ENCODE results near the gene TRAP1.

TRAP1 gene

GRCh38 chr16:3752984-3753383 is 35.7 kb upstream of the TRAP1 start:
- Histone ChIP-seq H3K27ac (ENCODE audit: low read length) (no peak overlapping the region), H3K36me3 (ENCODE audit: control insufficient read depth in 1 of 2, insufficient read depth in 2 of 2, low read length in 2 of 2) (peaks cover 33 to 49% of the 10 kb centered on the region in 2 donors), H3K27me3 (ENCODE audit: low read depth, low read length) (no peaks in the 10 kb centered on the region), H3K9me3 (ENCODE audit: control insufficient read depth in 1 of 2, low read length in 2 of 2) (no peaks in the 10 kb centered on the region), H3K4me3 (ENCODE audit: low read depth in 1 of 2, low read length in 2 of 2) (no peak overlapping the region), H3K4me1 (ENCODE audit: control insufficient read depth in 1 of 2, insufficient read depth in 2 of 2, low read length in 2 of 2) (peaks cover 0 to 5% of the 10 kb centered on the region in 2 donors)

DNA sequence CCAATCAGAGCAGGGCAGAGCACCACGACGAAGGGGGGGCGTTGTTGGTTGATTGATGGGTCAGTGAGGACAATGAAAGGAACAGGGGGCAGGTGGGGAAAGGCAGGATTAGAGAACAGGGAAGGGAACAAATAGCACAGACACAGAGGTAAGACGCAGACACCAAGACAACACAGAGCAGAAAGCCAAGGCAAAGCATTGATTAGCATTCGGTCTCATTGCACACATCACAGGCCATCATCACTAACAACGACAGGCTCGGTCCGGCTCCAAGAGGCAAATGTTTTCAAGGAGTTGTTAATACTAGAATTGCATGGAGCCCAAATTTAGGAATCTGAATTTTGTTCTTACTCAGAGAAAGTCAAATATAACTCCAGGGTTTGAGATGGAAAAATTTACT is 34.6 kb upstream of the TRAP1 start:
- Histone ChIP-seq H3K4me1 (ENCODE audit: control insufficient read depth in 1 of 2, insufficient read depth in 2 of 2, low read length in 2 of 2) (peaks cover 0 to 5% of the 10 kb centered on the region in 2 donors), H3K9me3 (ENCODE audit: control insufficient read depth in 1 of 2, low read length in 2 of 2) (no peaks in the 10 kb centered on the region), H3K36me3 (ENCODE audit: control insufficient read depth in 1 of 2, insufficient read depth in 2 of 2, low read length in 2 of 2) (peaks cover 28 to 44% of the 10 kb centered on the region in 2 donors)

DNA sequence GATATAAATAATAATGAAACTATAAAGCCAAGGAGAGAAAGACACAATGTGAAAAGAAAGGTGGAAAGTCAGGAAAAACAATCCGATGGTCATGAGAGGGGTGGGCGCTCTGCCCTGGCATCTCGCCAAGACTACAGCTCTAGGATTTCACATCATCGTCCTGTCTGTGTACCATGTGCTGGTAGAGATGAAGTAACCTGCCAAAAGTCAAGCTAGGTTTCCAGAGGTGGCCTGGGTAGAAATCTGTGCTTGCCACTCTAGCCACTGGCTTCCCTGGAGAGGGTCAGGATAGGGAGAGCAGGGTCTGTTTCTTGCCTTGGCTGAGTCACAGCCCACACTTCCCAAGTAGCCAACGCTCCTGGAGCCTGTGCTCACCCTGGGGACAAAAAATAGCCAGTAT is 31.0 kb upstream of the TRAP1 start:
- H3K36me3 ChIP-seq (ENCODE audit: control insufficient read depth in 1 of 2, insufficient read depth in 2 of 2, low read length in 2 of 2): peaks cover 24 to 57% of the 10 kb centered on the region in 2 donors
- H3K27ac ChIP-seq (ENCODE audit: low read length): no peak overlapping the region
- H3K9me3 ChIP-seq (ENCODE audit: control insufficient read depth in 1 of 2, low read length in 2 of 2): no peaks in the 10 kb centered on the region
- H3K4me1 ChIP-seq (ENCODE audit: control insufficient read depth in 1 of 2, insufficient read depth in 2 of 2, low read length in 2 of 2): peaks cover 0 to 10% of the 10 kb centered on the region in 2 donors
- no peak overlapping the region for H3K4me3 ChIP-seq (ENCODE audit: low read depth in 1 of 2, low read length in 2 of 2)
- no peaks in the 10 kb centered on the region for H3K27me3 ChIP-seq (ENCODE audit: low read depth, low read length)

More for the DNA sequence above, 34.6 kb upstream of the TRAP1 start:
- Histone ChIP-seq H3K27me3 (ENCODE audit: low read depth, low read length) (no peaks in the 10 kb centered on the region), H3K27ac (ENCODE audit: low read length) (no peak overlapping the region), H3K4me3 (ENCODE audit: low read depth in 1 of 2, low read length in 2 of 2) (no peak overlapping the region)

DNA sequence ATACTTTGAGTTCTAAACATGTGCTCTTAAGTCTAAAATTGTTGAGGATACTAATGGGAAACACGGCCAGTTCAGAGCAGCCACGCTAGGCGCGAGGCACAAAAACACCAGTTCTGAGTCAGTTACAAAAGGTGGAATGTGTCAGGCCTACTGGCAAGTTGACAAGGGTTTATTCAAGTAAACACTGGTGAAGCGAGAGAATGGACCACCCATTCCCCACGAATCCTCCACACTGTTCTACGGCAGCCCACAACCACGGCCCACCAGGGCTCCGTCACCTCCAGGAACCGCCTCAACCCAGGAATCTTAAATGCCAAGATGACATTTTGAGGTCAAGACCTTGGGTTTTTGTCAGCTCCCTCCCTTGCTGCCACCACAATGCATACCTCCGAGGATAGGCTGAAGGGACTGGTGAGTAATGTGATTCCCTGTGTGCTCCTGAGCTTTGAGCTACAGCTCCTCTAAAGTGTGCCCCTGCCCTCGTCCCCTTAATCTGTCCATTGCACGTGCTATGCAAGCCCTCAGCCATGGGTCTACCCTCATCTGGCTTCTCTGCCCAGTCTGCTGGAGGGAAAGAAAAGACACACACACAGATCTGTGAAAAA is 28.5 kb upstream of the TRAP1 start:
- peaks cover 42 to 67% of the 10 kb centered on the region in 2 donors for H3K36me3 ChIP-seq (ENCODE audit: control insufficient read depth in 1 of 2, insufficient read depth in 2 of 2, low read length in 2 of 2)
- no peaks in the 10 kb centered on the region for H3K27me3 ChIP-seq (ENCODE audit: low read depth, low read length)
- no peaks in the 10 kb centered on the region for H3K9me3 ChIP-seq (ENCODE audit: control insufficient read depth in 1 of 2, low read length in 2 of 2)
- no peak overlapping the region for H3K4me3 ChIP-seq (ENCODE audit: low read depth in 1 of 2, low read length in 2 of 2)
- no peak overlapping the region for H3K27ac ChIP-seq (ENCODE audit: low read length)
- peaks cover 0 to 5% of the 10 kb centered on the region in 2 donors for H3K4me1 ChIP-seq (ENCODE audit: control insufficient read depth in 1 of 2, insufficient read depth in 2 of 2, low read length in 2 of 2)

- no peaks in the 10 kb centered on the region for H3K27me3 ChIP-seq (ENCODE audit: low read depth, low read length)
- no peak overlapping the region for H3K27ac ChIP-seq (ENCODE audit: low read length)
- no peaks in the 10 kb centered on the region for H3K9me3 ChIP-seq (ENCODE audit: control insufficient read depth in 1 of 2, low read length in 2 of 2)
- H3K4me1 ChIP-seq (ENCODE audit: control insufficient read depth in 1 of 2, insufficient read depth in 2 of 2, low read length in 2 of 2): peaks cover 0 to 5% of the 10 kb centered on the region in 2 donors
- H3K4me3 ChIP-seq (ENCODE audit: low read depth in 1 of 2, low read length in 2 of 2): no peak overlapping the region
- peaks cover 59 to 73% of the 10 kb centered on the region in 2 donors for H3K36me3 ChIP-seq (ENCODE audit: control insufficient read depth in 1 of 2, insufficient read depth in 2 of 2, low read length in 2 of 2)
Measured at GRCh38 chr16:3744018-3744417, 26.7 kb upstream of the TRAP1 start.

GRCh38 chr16:3740934-3741333 is 23.6 kb upstream of the TRAP1 start:
- Histone ChIP-seq H3K36me3 (ENCODE audit: control insufficient read depth in 1 of 2, insufficient read depth in 2 of 2, low read length in 2 of 2) (peaks cover 71 to 81% of the 10 kb centered on the region in 2 donors), H3K27me3 (ENCODE audit: low read depth, low read length) (no peaks in the 10 kb centered on the region), H3K27ac (ENCODE audit: low read length) (no peak overlapping the region)

DNA sequence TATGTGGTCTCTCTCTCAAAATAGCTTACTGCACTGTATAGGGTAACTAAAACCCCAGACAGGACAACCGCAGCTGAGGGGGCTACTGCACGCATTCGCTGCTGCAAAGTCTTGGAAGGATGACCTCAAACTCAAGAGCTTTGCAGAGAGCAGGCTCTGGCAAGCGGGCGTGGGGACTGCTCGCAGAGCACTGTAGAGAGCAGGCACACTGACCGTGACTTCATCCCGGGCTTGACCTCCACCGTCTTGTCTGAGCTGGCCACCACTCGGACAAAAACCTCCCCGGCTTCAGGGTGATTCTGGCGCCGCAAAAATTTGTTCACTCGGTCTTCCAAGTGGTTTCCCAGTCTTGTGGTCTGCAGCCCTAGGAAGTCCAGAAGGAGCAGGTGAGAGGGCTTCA is 22.9 kb upstream of the TRAP1 start:
- Histone ChIP-seq H3K36me3 (ENCODE audit: control insufficient read depth in 1 of 2, insufficient read depth in 2 of 2, low read length in 2 of 2) (peaks cover 79 to 81% of the 10 kb centered on the region in 2 donors), H3K9me3 (ENCODE audit: control insufficient read depth in 1 of 2, low read length in 2 of 2) (no peaks in the 10 kb centered on the region), H3K27ac (ENCODE audit: low read length) (no peak overlapping the region), H3K4me1 (ENCODE audit: control insufficient read depth in 1 of 2, insufficient read depth in 2 of 2, low read length in 2 of 2) (no peaks in the 10 kb centered on the region), H3K4me3 (ENCODE audit: low read depth in 1 of 2, low read length in 2 of 2) (no peak overlapping the region), H3K27me3 (ENCODE audit: low read depth, low read length) (no peaks in the 10 kb centered on the region)

More at GRCh38 chr16:3740934-3741333, 23.6 kb upstream of the TRAP1 start:
- Histone ChIP-seq H3K4me1 (ENCODE audit: control insufficient read depth in 1 of 2, insufficient read depth in 2 of 2, low read length in 2 of 2) (peaks cover 0 to 5% of the 10 kb centered on the region in 2 donors), H3K9me3 (ENCODE audit: control insufficient read depth in 1 of 2, low read length in 2 of 2) (no peaks in the 10 kb centered on the region), H3K4me3 (ENCODE audit: low read depth in 1 of 2, low read length in 2 of 2) (no peak overlapping the region)

DNA sequence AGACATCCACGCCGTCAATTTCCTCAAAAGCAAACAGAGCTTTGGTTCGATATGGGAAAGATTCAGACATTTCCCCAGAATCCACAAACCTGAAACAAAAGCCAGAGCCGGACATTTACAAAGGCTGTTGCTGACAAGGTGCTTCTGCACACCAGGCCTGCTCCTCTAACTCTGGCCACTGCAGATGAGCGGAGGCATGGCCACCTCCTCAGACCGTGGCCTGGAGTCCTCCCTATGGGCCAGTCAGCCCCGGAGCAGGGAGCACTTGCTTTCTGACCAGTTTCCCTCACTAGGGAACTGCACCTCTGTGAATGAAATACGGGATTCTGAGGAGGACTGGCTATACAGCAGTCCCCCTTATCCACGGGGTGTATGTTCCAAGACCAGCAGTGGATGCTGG is 22.3 kb upstream of the TRAP1 start:
- no peaks in the 10 kb centered on the region for H3K27me3 ChIP-seq (ENCODE audit: low read depth, low read length)
- peaks cover 79 to 81% of the 10 kb centered on the region in 2 donors for H3K36me3 ChIP-seq (ENCODE audit: control insufficient read depth in 1 of 2, insufficient read depth in 2 of 2, low read length in 2 of 2)
- no peaks in the 10 kb centered on the region for H3K4me1 ChIP-seq (ENCODE audit: control insufficient read depth in 1 of 2, insufficient read depth in 2 of 2, low read length in 2 of 2)
- H3K4me3 ChIP-seq (ENCODE audit: low read depth in 1 of 2, low read length in 2 of 2): no peak overlapping the region
- H3K27ac ChIP-seq (ENCODE audit: low read length): no peak overlapping the region
- no peaks in the 10 kb centered on the region for H3K9me3 ChIP-seq (ENCODE audit: control insufficient read depth in 1 of 2, low read length in 2 of 2)

DNA sequence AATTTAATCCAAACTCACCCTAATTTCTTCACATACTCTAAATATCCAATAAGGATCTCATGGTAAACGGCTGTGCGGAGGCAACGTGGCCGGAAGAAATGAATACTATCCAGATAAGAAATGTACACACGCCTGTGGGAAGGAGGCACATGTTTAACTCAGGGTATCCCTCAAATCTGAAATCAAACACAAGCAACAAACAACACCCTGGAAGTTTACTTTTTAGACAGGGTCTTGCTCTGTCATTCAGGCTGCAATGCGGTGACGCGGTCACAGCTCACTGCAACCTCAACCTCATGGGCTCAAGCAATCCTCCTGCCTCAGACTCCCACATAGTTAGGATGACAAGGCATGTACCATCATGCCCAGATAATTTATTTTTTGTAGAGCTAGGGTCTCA is 21.2 kb upstream of the TRAP1 start:
- Histone ChIP-seq H3K36me3 (ENCODE audit: control insufficient read depth in 1 of 2, insufficient read depth in 2 of 2, low read length in 2 of 2) (peaks cover 74 to 78% of the 10 kb centered on the region in 2 donors), H3K27ac (ENCODE audit: low read length) (no peak overlapping the region), H3K4me3 (ENCODE audit: low read depth in 1 of 2, low read length in 2 of 2) (no peak overlapping the region)

DNA sequence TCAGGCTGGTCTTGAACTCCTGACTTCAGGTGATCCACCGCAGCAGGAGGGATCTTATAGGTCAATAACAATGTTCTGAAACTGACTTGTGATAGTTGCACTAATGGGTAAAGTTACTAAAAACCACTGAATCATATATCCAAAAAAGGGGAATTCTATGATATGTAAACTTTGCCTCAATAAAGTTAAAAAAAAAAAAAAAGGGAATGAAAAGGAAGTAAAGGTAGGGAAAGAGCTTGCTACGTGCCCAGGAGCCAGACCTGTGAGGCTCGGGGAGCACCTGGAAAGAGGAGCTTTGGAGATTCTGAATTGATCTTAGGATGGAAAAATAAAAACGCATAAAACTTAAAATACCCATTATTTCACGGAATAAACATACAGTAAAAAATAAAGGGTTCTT is 20.8 kb upstream of the TRAP1 start:
- no peaks in the 10 kb centered on the region for H3K9me3 ChIP-seq (ENCODE audit: control insufficient read depth in 1 of 2, low read length in 2 of 2)
- H3K27ac ChIP-seq (ENCODE audit: low read length): no peak overlapping the region
- no peaks in the 10 kb centered on the region for H3K4me1 ChIP-seq (ENCODE audit: control insufficient read depth in 1 of 2, insufficient read depth in 2 of 2, low read length in 2 of 2)
- no peak overlapping the region for H3K4me3 ChIP-seq (ENCODE audit: low read depth in 1 of 2, low read length in 2 of 2)
- H3K27me3 ChIP-seq (ENCODE audit: low read depth, low read length): no peaks in the 10 kb centered on the region
- peaks cover 71 to 77% of the 10 kb centered on the region in 2 donors for H3K36me3 ChIP-seq (ENCODE audit: control insufficient read depth in 1 of 2, insufficient read depth in 2 of 2, low read length in 2 of 2)

More for the DNA sequence above, 21.2 kb upstream of the TRAP1 start:
- no peaks in the 10 kb centered on the region for H3K27me3 ChIP-seq (ENCODE audit: low read depth, low read length)
- H3K4me1 ChIP-seq (ENCODE audit: control insufficient read depth in 1 of 2, insufficient read depth in 2 of 2, low read length in 2 of 2): no peaks in the 10 kb centered on the region
- no peaks in the 10 kb centered on the region for H3K9me3 ChIP-seq (ENCODE audit: control insufficient read depth in 1 of 2, low read length in 2 of 2)

DNA sequence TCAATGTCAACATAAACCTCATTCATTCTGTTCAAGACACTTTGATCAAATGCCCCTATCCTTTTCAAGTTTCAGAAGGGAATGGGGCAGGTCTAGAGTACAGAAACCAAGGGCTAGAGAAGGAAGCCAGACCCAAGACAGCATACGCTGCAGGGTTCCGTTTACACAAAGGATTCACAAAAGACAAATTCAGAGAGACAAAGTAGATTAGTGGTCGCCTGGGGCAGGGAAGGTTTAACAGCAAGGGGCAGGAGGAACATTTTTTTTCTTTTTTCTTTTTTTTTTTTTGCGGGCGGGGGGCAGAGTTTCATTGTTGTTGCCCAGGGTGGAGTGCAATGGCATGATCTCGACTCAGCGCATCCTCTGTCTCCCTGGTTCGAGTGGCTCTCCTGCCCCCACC is 19.9 kb upstream of the TRAP1 start:
- Histone ChIP-seq H3K27me3 (ENCODE audit: low read depth, low read length) (no peaks in the 10 kb centered on the region), H3K4me3 (ENCODE audit: low read depth in 1 of 2, low read length in 2 of 2) (no peak overlapping the region), H3K27ac (ENCODE audit: low read length) (no peak overlapping the region), H3K4me1 (ENCODE audit: control insufficient read depth in 1 of 2, insufficient read depth in 2 of 2, low read length in 2 of 2) (no peaks in the 10 kb centered on the region), H3K36me3 (ENCODE audit: control insufficient read depth in 1 of 2, insufficient read depth in 2 of 2, low read length in 2 of 2) (peaks cover 65 to 72% of the 10 kb centered on the region in 2 donors), H3K9me3 (ENCODE audit: control insufficient read depth in 1 of 2, low read length in 2 of 2) (no peaks in the 10 kb centered on the region)

DNA sequence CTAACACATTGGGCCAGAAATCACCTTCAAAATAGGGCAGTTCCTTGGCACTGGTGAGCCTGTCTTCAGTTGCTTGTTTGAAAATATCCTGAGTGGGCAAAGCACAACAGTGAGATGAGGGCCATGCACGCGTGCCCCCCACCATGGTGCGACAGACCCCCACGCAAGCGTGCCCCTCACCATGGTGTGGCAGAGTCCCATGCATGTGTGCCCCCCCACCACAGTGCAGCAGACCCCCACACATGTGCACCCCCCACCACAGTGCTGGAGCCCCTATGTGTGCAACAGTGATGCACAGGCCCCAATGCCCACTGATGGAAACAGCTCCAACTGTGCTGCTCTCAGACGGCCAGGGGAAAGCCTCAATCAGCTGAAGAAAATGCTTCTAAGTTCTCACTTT is 18.8 kb upstream of the TRAP1 start:
- Histone ChIP-seq H3K4me3 (ENCODE audit: low read depth in 1 of 2, low read length in 2 of 2) (no peak overlapping the region), H3K4me1 (ENCODE audit: control insufficient read depth in 1 of 2, insufficient read depth in 2 of 2, low read length in 2 of 2) (no peaks in the 10 kb centered on the region), H3K9me3 (ENCODE audit: control insufficient read depth in 1 of 2, low read length in 2 of 2) (no peaks in the 10 kb centered on the region), H3K27me3 (ENCODE audit: low read depth, low read length) (no peaks in the 10 kb centered on the region), H3K27ac (ENCODE audit: low read length) (no peak overlapping the region), H3K36me3 (ENCODE audit: control insufficient read depth in 1 of 2, insufficient read depth in 2 of 2, low read length in 2 of 2) (peaks cover 70 to 78% of the 10 kb centered on the region in 2 donors)
